HepG2 (cell line): Measurements from ENCODE around the gene KIAA0040. TPM values are rescaled to one million over a fixed set of nuclear protein-coding genes. Genes with fewer than 3 reads are reported as not detected.

Source experiments
- ATAC-seq: fragments of 200-7000 bp; cut with Tn5 transposase; 3 replicates; pipeline ENCODE4 v1.9.1; 2020; ENCODE audit warnings: mild to moderate bottlenecking, moderate library complexity
- BruUV-seq: library from RNA; stranded (reverse); fragments of 400-500 nt; replicated peaks from 2 replicates; lab custom pipeline; 2021; lab: Mats Ljungman, UMichigan
- CTCF ChIA-PET: fragments of 300-600 bp; formaldehyde crosslinking; extraction: SDS; loops from one replicate; lab custom pipeline; 2021; ENCODE audit warnings: low total read pairs, inconsistent platforms, low intra/inter-chr PET ratio; lab: Yijun Ruan, JAX
- POLR2A ChIA-PET: fragments of 350-600 bp; sonication (Branson Sonifier 250); formaldehyde crosslinking; loops from one replicate; lab custom pipeline; 2020; ENCODE audit warnings: antibody characterized with exemption, inconsistent platforms; lab: Yijun Ruan, JAX
- DNase-seq: peaks from one replicate; pipeline ENCODE4 v3.0.0-alpha.2; 2015; ENCODE audit warnings: low spot score
- FAIRE-seq: peaks from 3 replicates; lab custom pipeline; 2011; peaks lifted over from hg19 to GRCh38; lab: Jason Lieb, UNC
- H2AFZ ChIP-seq: one replicate; pipeline ENCODE4 v1.6.1; 2011; ENCODE audit warnings: low read length, inconsistent platforms
- H3K27ac ChIP-seq: fragments of 300-600 bp; 3 replicates; pipeline ENCODE4 v1.8.0; 2011; ENCODE audit warnings: mixed run types, mild to moderate bottlenecking, mixed read lengths, low read length, inconsistent platforms; ENCODE audit not compliant: insufficient read depth; ENCODE audit errors: extremely low read length
- H3K27me3 ChIP-seq, 2 experiments: fragments of 200-600 bp in 1 of 2; 2 replicates in 1 of 2; 3 replicates in 1 of 2; pipeline versions ENCODE4 v1.6.0 to v1.8.0; 2011; ENCODE audit warnings: low read length in 2 of 2, mild to moderate bottlenecking in 2 of 2, moderate library complexity in 2 of 2, inconsistent platforms in 1 of 2; ENCODE audit not compliant: insufficient read depth in 2 of 2, control insufficient read depth in 1 of 2
- H3K36me3 ChIP-seq, 2 experiments: fragments of 200-600 bp in 1 of 2; replicated peaks in 1 of 2; 2 replicates in 1 of 2; 3 replicates in 1 of 2; pipeline versions ENCODE4 v1.5.1 to v1.8.0; 2011; ENCODE audit warnings: low read length in 2 of 2, inconsistent platforms in 1 of 2; ENCODE audit not compliant: insufficient read depth in 2 of 2, control insufficient read depth in 1 of 2
- H3K4me1 ChIP-seq: 2 replicates; pipeline ENCODE4 v1.5.1; 2012; ENCODE audit warnings: low read length, inconsistent platforms; ENCODE audit not compliant: insufficient read depth
- H3K4me2 ChIP-seq: 2 replicates; pipeline ENCODE4 v1.6.0; 2011; ENCODE audit warnings: low read depth, low read length, inconsistent platforms
- H3K4me3 ChIP-seq, 3 experiments: fragments of 200-600 bp in 1 of 3; sonication (generic), shearing (Covaris generic) in 1 of 3; replicated peaks in 1 of 3; 2 replicates each; pipeline ENCODE4 v1.5.1; 2011 to 2016; ENCODE audit warnings: low read length in 3 of 3, inconsistent platforms in 2 of 3, low read depth in 2 of 3, mild to moderate bottlenecking in 2 of 3, control low read depth in 1 of 3, mixed read lengths in 1 of 3; ENCODE audit not compliant: insufficient read depth in 1 of 3
- H3K79me2 ChIP-seq: one replicate; pipeline ENCODE4 v1.6.1; 2011; ENCODE audit warnings: low read length, inconsistent platforms; ENCODE audit not compliant: insufficient read depth
- H3K9ac ChIP-seq: 2 replicates; pipeline ENCODE4 v1.6.0; 2011; ENCODE audit warnings: mild to moderate bottlenecking, low read depth, low read length, inconsistent platforms; ENCODE audit not compliant: insufficient read depth
- H3K9me3 ChIP-seq: 2 replicates; pipeline ENCODE4 v1.5.1; 2012; ENCODE audit warnings: mild to moderate bottlenecking, low read length
- H4K20me1 ChIP-seq: 2 replicates; pipeline ENCODE4 v1.6.0; 2011; ENCODE audit warnings: inconsistent platforms, mild to moderate bottlenecking, low read length, moderate library complexity; ENCODE audit not compliant: insufficient read depth
- CC2D1A ChIP-seq: sonication (generic); formaldehyde crosslinking; IDR thresholded peaks from 2 replicates; pipeline ENCODE4 v1.8.1; 2023; ENCODE audit warnings: mild to moderate bottlenecking, missing genetic modification reagents
- SRSF1 ChIP-seq: fragments of 200-400 bp; formaldehyde crosslinking; optimal IDR thresholded peaks from 2 replicates; pipeline ENCODE3; 2017; ENCODE audit warnings: mild to moderate bottlenecking, low read depth, low read length, moderate library complexity
- ZNF580 ChIP-seq: IDR thresholded peaks from 2 replicates; pipeline ENCODE4 v1.6.1; 2016; ENCODE audit warnings: low read depth, borderline replicate concordance
- ZNF672 ChIP-seq: sonication (generic); formaldehyde crosslinking; IDR thresholded peaks from 2 replicates; pipeline ENCODE4 v1.8.1; 2022; ENCODE audit warnings: missing genetic modification reagents
- ZNF850 ChIP-seq: sonication (generic); formaldehyde crosslinking; conservative IDR thresholded peaks from 2 replicates; pipeline ENCODE4 v1.9.0; 2021; ENCODE audit warnings: mild to moderate bottlenecking, missing genetic modification reagents
- WGBS: methylation state at CpG from one replicate; pipeline ENCODE4 v1.1.6; 2017; ENCODE audit warnings: low lambda C conversion rate; 5-methylcytosine and 5-hydroxymethylcytosine counted together
- in situ Hi-C: cut with HindIII; loops from 2 replicates; pipeline ENCODE4 v1.10.0; 2017; ENCODE audit warnings: low pct_unique_long_range_greater_than_20kb; ENCODE audit not compliant: extremely low pct_ligation_motif_present
- intact Hi-C: fragments of 100-400 bp; cut with micrococcal nuclease; formaldehyde crosslinking; loops from one replicate; pipeline ENCODE4 v1.10.0; 2022; ENCODE audit not compliant: unreplicated experiment
- polyA plus RNA-seq, 8 experiments: library from polyadenylated mRNA; depleted of rRNA in 3 of 8; stranded (reverse) in 7 of 8; unstranded in 1 of 8; fragments of >200 nt; fragmentation: Illumina TruSeq in 4 of 8; extraction: Trizol in 4 of 8; gene quantifications; 2 replicates each; pipeline versions ENCODE4 v1.2.1 to v1.2.3, GENCODE V29; 2011 to 2016; ENCODE audit warnings: low read depth in 4 of 8, missing spikeins in 1 of 8, mixed read lengths in 1 of 8; ENCODE audit not compliant: insufficient read depth in 1 of 8
- total RNA-seq, 5 experiments: library from RNA; depleted of rRNA; stranded (reverse); fragments of >200 nt; fragmentation: Illumina TruSeq; extraction: Trizol; gene quantifications; 2 replicates each; pipeline ENCODE4 v1.2.3, GENCODE V29; 2016; ENCODE audit warnings: low read depth in 1 of 5
- TF ChIP-seq, protein P1 (sequence below): conservative IDR thresholded peaks from 2 replicates; pipeline ENCODE4 v1.6.1; 2018; ENCODE audit warnings: missing genetic modification reagents
- TF ChIP-seq, protein P2 (sequence below): sonication (generic); formaldehyde crosslinking; IDR thresholded peaks from 2 replicates; pipeline ENCODE4 v1.4.0; 2020; ENCODE audit warnings: missing genetic modification reagents, borderline replicate concordance
- TF ChIP-seq, protein P3 (sequence below): sonication (generic); formaldehyde crosslinking; IDR thresholded peaks from 2 replicates; pipeline ENCODE4 v1.4.0; 2020; ENCODE audit warnings: missing genetic modification reagents
- TF ChIP-seq, protein P4 (sequence below): sonication (generic); formaldehyde crosslinking; IDR thresholded peaks from 2 replicates; pipeline ENCODE4 v1.5.0; 2020; ENCODE audit warnings: mild to moderate bottlenecking, missing genetic modification reagents, borderline replicate concordance

The KIAA0040 gene
- total and polyA plus RNA-seq, 2 of the 13 experiments (the other 11 are each of a cell fraction or from before 2014, with no cell fraction given) = 0.24 to 0.26 TPM

- ChIA-PET POLR2A (no interaction called here), CTCF (no interaction called here)
- no peaks in the 10 kb centered on the region for H4K20me1 ChIP-seq
- FAIRE-seq (no peak), ATAC-seq (no peak), DNase-seq (no peak)
- no peaks in the 10 kb centered on the region for H3K27me3 ChIP-seq
- no peak overlapping the region for H3K4me2 ChIP-seq
- no TSS peak for BruUV-seq
- H3K9ac ChIP-seq = no peak overlapping the region
- H3K4me3 ChIP-seq = no peak overlapping the region
- no peak overlapping the region for H2AFZ ChIP-seq
- H3K9me3 ChIP-seq = no peaks in the 10 kb centered on the region
- H3K27ac ChIP-seq = no peak overlapping the region
- in situ Hi-C loops (no loop called here), intact Hi-C loops (no loop called here)
- no peaks in the 10 kb centered on the region for H3K4me1 ChIP-seq
- H3K36me3 ChIP-seq = no peaks in the 10 kb centered on the region
- WGBS = 2% methylated on average over 5 of the region's 6 CpGs
- H3K79me2 ChIP-seq = no peaks in the 10 kb centered on the region
- TF ChIP-seq ZNF580 (CRISPR knock-in tag) (no peak), CC2D1A (CRISPR knock-in tag) (no peak), ZNF672 (CRISPR knock-in tag) (no peak), SRSF1 (no peak), ZNF850 (CRISPR knock-in tag) (no peak)
- TF ChIP-seq, protein P1, sequence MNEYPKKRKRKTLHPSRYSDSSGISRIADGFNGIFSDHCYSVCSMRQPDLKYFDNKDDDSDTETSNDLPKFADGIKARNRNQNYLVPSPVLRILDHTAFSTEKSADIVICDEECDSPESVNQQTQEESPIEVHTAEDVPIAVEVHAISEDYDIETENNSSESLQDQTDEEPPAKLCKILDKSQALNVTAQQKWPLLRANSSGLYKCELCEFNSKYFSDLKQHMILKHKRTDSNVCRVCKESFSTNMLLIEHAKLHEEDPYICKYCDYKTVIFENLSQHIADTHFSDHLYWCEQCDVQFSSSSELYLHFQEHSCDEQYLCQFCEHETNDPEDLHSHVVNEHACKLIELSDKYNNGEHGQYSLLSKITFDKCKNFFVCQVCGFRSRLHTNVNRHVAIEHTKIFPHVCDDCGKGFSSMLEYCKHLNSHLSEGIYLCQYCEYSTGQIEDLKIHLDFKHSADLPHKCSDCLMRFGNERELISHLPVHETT = no peak
- TF ChIP-seq, protein P2, sequence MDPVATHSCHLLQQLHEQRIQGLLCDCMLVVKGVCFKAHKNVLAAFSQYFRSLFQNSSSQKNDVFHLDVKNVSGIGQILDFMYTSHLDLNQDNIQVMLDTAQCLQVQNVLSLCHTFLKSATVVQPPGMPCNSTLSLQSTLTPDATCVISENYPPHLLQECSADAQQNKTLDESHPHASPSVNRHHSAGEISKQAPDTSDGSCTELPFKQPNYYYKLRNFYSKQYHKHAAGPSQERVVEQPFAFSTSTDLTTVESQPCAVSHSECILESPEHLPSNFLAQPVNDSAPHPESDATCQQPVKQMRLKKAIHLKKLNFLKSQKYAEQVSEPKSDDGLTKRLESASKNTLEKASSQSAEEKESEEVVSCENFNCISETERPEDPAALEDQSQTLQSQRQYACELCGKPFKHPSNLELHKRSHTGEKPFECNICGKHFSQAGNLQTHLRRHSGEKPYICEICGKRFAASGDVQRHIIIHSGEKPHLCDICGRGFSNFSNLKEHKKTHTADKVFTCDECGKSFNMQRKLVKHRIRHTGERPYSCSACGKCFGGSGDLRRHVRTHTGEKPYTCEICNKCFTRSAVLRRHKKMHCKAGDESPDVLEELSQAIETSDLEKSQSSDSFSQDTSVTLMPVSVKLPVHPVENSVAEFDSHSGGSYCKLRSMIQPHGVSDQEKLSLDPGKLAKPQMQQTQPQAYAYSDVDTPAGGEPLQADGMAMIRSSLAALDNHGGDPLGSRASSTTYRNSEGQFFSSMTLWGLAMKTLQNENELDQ (CRISPR knock-in tag) = no peak
- TF ChIP-seq, protein P3, sequence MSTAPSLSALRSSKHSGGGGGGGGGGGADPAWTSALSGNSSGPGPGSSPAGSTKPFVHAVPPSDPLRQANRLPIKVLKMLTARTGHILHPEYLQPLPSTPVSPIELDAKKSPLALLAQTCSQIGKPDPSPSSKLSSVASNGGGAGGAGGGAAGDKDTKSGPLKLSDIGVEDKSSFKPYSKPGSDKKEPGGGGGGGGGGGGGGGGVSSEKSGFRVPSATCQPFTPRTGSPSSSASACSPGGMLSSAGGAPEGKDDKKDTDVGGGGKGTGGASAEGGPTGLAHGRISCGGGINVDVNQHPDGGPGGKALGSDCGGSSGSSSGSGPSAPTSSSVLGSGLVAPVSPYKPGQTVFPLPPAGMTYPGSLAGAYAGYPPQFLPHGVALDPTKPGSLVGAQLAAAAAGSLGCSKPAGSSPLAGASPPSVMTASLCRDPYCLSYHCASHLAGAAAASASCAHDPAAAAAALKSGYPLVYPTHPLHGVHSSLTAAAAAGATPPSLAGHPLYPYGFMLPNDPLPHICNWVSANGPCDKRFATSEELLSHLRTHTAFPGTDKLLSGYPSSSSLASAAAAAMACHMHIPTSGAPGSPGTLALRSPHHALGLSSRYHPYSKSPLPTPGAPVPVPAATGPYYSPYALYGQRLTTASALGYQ (CRISPR knock-in tag) = no peak
- TF ChIP-seq, protein P4, sequence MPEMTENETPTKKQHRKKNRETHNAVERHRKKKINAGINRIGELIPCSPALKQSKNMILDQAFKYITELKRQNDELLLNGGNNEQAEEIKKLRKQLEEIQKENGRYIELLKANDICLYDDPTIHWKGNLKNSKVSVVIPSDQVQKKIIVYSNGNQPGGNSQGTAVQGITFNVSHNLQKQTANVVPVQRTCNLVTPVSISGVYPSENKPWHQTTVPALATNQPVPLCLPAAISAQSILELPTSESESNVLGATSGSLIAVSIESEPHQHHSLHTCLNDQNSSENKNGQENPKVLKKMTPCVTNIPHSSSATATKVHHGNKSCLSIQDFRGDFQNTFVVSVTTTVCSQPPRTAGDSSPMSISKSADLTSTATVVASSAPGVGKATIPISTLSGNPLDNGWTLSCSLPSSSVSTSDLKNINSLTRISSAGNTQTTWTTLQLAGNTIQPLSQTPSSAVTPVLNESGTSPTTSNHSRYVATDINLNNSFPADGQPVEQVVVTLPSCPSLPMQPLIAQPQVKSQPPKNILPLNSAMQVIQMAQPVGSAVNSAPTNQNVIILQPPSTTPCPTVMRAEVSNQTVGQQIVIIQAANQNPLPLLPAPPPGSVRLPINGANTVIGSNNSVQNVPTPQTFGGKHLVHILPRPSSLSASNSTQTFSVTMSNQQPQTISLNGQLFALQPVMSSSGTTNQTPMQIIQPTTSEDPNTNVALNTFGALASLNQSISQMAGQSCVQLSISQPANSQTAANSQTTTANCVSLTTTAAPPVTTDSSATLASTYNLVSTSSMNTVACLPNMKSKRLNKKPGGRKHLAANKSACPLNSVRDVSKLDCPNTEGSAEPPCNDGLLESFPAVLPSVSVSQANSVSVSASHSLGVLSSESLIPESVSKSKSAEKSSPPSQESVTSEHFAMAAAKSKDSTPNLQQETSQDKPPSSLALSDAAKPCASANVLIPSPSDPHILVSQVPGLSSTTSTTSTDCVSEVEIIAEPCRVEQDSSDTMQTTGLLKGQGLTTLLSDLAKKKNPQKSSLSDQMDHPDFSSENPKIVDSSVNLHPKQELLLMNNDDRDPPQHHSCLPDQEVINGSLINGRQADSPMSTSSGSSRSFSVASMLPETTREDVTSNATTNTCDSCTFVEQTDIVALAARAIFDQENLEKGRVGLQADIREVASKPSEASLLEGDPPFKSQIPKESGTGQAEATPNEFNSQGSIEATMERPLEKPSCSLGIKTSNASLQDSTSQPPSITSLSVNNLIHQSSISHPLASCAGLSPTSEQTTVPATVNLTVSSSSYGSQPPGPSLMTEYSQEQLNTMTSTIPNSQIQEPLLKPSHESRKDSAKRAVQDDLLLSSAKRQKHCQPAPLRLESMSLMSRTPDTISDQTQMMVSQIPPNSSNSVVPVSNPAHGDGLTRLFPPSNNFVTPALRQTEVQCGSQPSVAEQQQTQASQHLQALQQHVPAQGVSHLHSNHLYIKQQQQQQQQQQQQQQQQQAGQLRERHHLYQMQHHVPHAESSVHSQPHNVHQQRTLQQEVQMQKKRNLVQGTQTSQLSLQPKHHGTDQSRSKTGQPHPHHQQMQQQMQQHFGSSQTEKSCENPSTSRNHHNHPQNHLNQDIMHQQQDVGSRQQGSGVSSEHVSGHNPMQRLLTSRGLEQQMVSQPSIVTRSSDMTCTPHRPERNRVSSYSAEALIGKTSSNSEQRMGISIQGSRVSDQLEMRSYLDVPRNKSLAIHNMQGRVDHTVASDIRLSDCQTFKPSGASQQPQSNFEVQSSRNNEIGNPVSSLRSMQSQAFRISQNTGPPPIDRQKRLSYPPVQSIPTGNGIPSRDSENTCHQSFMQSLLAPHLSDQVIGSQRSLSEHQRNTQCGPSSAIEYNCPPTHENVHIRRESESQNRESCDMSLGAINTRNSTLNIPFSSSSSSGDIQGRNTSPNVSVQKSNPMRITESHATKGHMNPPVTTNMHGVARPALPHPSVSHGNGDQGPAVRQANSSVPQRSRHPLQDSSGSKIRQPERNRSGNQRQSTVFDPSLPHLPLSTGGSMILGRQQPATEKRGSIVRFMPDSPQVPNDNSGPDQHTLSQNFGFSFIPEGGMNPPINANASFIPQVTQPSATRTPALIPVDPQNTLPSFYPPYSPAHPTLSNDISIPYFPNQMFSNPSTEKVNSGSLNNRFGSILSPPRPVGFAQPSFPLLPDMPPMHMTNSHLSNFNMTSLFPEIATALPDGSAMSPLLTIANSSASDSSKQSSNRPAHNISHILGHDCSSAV (CRISPR knock-in tag) = no peak
These were observed 16.4 kb upstream of the KIAA0040 start for GRCh38 chr1:175208773-175209492.
